HCT116 (cell line): ENCODE measurements around the gene NBL1. TPM values are rescaled to one million over a fixed set of nuclear protein-coding genes. Genes with fewer than 3 reads are reported as not detected.

Source experiments
- ATAC-seq: fragments of 200-7000 bp; cut with Tn5 transposase; 2 replicates; pipeline ENCODE4 v1.9.1; 2020; ENCODE audit warnings: mild to moderate bottlenecking, moderate library complexity
- BruUV-seq: library from RNA; stranded (reverse); fragments of 400-500 nt; replicated peaks from 2 replicates; lab custom pipeline; 2021; lab: Mats Ljungman, UMichigan
- CTCF ChIA-PET: fragments of 300-600 bp; sonication (Branson Sonifier 250); formaldehyde crosslinking; loops from one replicate; lab custom pipeline; 2021; ENCODE audit warnings: antibody characterized with exemption; lab: Charles Lee
- POLR2A ChIA-PET: fragments of 300-600, 350-600 bp; sonication (Branson Sonifier 250); formaldehyde crosslinking; loops from one replicate; lab custom pipeline; 2021; ENCODE audit warnings: antibody characterized with exemption; lab: Charles Lee
- RAD21 ChIA-PET, 2 experiments: fragments of 300-600 bp; sonication (Branson Sonifier 250); formaldehyde crosslinking; loops; one replicate each; lab custom pipeline; 2023; ENCODE audit warnings: low total read pairs in 2 of 2; ENCODE audit not compliant: uncharacterized antibody in 2 of 2, unreplicated experiment in 2 of 2, low non-redundant PET in 1 of 2; lab: Charles Lee
- DNase-seq: peaks from one replicate; pipeline ENCODE4 v3.0.0-alpha.2; 2010; ENCODE audit warnings: low read depth, low spot score
- H2AFZ ChIP-seq: fragments of 200-600 bp; shearing (Covaris generic), sonication (generic); 2 replicates; pipeline ENCODE4 v1.6.1; 2017; ENCODE audit warnings: low read depth, mixed run types, mixed read lengths, antibody characterized with exemption, low read length; ENCODE audit not compliant: poor library complexity, severe bottlenecking
- H3K27ac ChIP-seq: 2 replicates; pipeline ENCODE4 v1.5.1; 2012; ENCODE audit warnings: low read depth, low read length
- H3K27me3 ChIP-seq: fragments of 200-600 bp; sonication (generic); 2 replicates; pipeline ENCODE4 v1.6.1; 2016; ENCODE audit warnings: mixed run types, low read length, mixed read lengths; ENCODE audit not compliant: insufficient read depth
- H3K36me3 ChIP-seq, 2 experiments: fragments of 200-500 bp in 1 of 2; fragments of 200-600 bp in 1 of 2; sonication (Bioruptor generic) in 1 of 2; sonication (generic) in 1 of 2; 2 replicates each; pipeline versions ENCODE4 v1.5.1 to v1.6.1; 2014 to 2016; ENCODE audit warnings: low read length in 2 of 2, inconsistent platforms in 1 of 2, mixed read lengths in 1 of 2, mixed run types in 1 of 2; ENCODE audit not compliant: insufficient read depth in 2 of 2, control insufficient read depth in 1 of 2
- H3K4me1 ChIP-seq, 2 experiments: fragments of 200-600 bp in 1 of 2; sonication (generic) in 1 of 2; 2 replicates each; pipeline versions ENCODE4 v1.5.1 to v1.6.1; 2012 to 2017; ENCODE audit warnings: low read length in 2 of 2, inconsistent platforms in 1 of 2, mild to moderate bottlenecking in 1 of 2, mixed read lengths in 1 of 2, mixed run types in 1 of 2, moderate library complexity in 1 of 2; ENCODE audit not compliant: insufficient read depth in 2 of 2, control insufficient read depth in 1 of 2
- H3K4me2 ChIP-seq: fragments of 200-600 bp; sonication (generic); 2 replicates; pipeline ENCODE4 v1.6.1; 2017; ENCODE audit warnings: mixed run types, low read length, mixed read lengths
- H3K4me3 ChIP-seq, 2 experiments: fragments of 200-600 bp in 1 of 2; sonication (generic) in 1 of 2; replicated peaks in 1 of 2; 2 replicates each; pipeline ENCODE4 v1.5.1; 2011 to 2016; ENCODE audit warnings: low read length in 2 of 2, control low read depth in 1 of 2, low read depth in 1 of 2, mild to moderate bottlenecking in 1 of 2, mixed read lengths in 1 of 2, mixed run types in 1 of 2
- H3K79me2 ChIP-seq: fragments of 200-600 bp; sonication (generic); 2 replicates; pipeline ENCODE4 v1.6.1; 2017; ENCODE audit warnings: mild to moderate bottlenecking, mixed run types, low read length, moderate library complexity, mixed read lengths; ENCODE audit not compliant: insufficient read depth
- H3K9ac ChIP-seq: fragments of 200-600 bp; sonication (generic); 2 replicates; pipeline ENCODE4 v1.6.1; 2016; ENCODE audit warnings: low read length, mixed read lengths
- H3K9me2 ChIP-seq: fragments of 200-600 bp; sonication (generic), shearing (Covaris generic); 2 replicates; pipeline ENCODE4 v1.6.1; 2017; ENCODE audit warnings: mixed run types, mild to moderate bottlenecking, moderate library complexity; ENCODE audit not compliant: insufficient read depth
- H3K9me3 ChIP-seq, 2 experiments: fragments of 200-500 bp in 1 of 2; fragments of 200-600 bp in 1 of 2; sonication (Bioruptor generic) in 1 of 2; sonication (generic) in 1 of 2; 2 replicates each; pipeline ENCODE4 v1.6.1; 2014 to 2017; ENCODE audit warnings: low read length in 2 of 2, mixed read lengths in 2 of 2, inconsistent platforms in 1 of 2, low read depth in 1 of 2, mild to moderate bottlenecking in 1 of 2, mixed run types in 1 of 2, moderate library complexity in 1 of 2; ENCODE audit not compliant: control insufficient read depth in 1 of 2, insufficient read depth in 1 of 2
- H4K20me1 ChIP-seq: fragments of 200-600 bp; sonication (generic), shearing (Covaris generic); 2 replicates; pipeline ENCODE4 v1.6.1; 2017; ENCODE audit warnings: mixed run types, mild to moderate bottlenecking, moderate library complexity; ENCODE audit not compliant: insufficient read depth
- ATF3 ChIP-seq: IDR thresholded peaks from 2 replicates; pipeline ENCODE4 v1.6.1; 2012
- CEBPB ChIP-seq: IDR thresholded peaks from 2 replicates; pipeline ENCODE4 v1.6.1; 2012; ENCODE audit warnings: low read depth
- CTCF ChIP-seq, 3 experiments: fragments of 200-600 bp in 1 of 3; sonication (generic) in 1 of 3; IDR thresholded peaks in 2 of 3; conservative IDR thresholded peaks in 1 of 3; 2 replicates each; pipeline ENCODE4 v1.5.1; 2012 to 2017; ENCODE audit warnings: low read depth in 2 of 3, low read length in 2 of 3, antibody characterized with exemption in 1 of 3, borderline replicate concordance in 1 of 3, control low read depth in 1 of 3, mild to moderate bottlenecking in 1 of 3, mixed read lengths in 1 of 3, mixed run types in 1 of 3, moderate library complexity in 1 of 3; ENCODE audit not compliant: insufficient read depth in 1 of 3
- ELF1 ChIP-seq: IDR thresholded peaks from 2 replicates; pipeline ENCODE4 v1.6.1; 2012; ENCODE audit warnings: low read depth, borderline replicate concordance
- EZH2 ChIP-seq: fragments of 200-600 bp; sonication (generic); IDR thresholded peaks from 2 replicates; pipeline ENCODE4 v1.6.1; 2017; ENCODE audit warnings: antibody characterized with exemption, mixed run types
- JUND ChIP-seq: IDR thresholded peaks from 2 replicates; pipeline ENCODE4 v1.6.1; 2012
- MAX ChIP-seq: IDR thresholded peaks from 2 replicates; pipeline ENCODE4 v1.6.1; 2012
- POLR2A ChIP-seq: IDR thresholded peaks from 2 replicates; pipeline ENCODE4 v1.7.0; 2011; ENCODE audit warnings: borderline replicate concordance; ENCODE audit not compliant: insufficient read depth, insufficient read length; ENCODE audit errors: extremely low read depth
- SRF ChIP-seq: IDR thresholded peaks from 2 replicates; pipeline ENCODE4 v1.6.1; 2012; ENCODE audit warnings: low read depth
- intact Hi-C: fragments of 100-400 bp; cut with micrococcal nuclease; formaldehyde crosslinking; loops from 2 replicates; pipeline ENCODE4 v1.10.0; 2022
- total RNA-seq: library from RNA; stranded (reverse); gene quantifications from one replicate; pipeline ENCODE4 v1.2.1, GENCODE V29; 2021; ENCODE audit not compliant: unreplicated experiment

The NBL1 gene
- total RNA-seq, 1 experiment from 2014 or later: 75.4 TPM

GRCh38 chr1:19643121-19643520 is 990 bp upstream of the NBL1 start (continued):
- no peak for TF ChIP-seq CEBPB
- TF ChIP-seq ELF1: no peak

GRCh38 chr1:19644395-19644680 is 227 bp downstream of the NBL1 start:
- BruUV-seq: no TSS peak
- DNase-seq (no peak), ATAC-seq (peak; percentile 13)
- H3K4me3 ChIP-seq: peak overlapping the region; percentile 68 to 92
- no peaks in the 10 kb centered on the region for H3K36me3 ChIP-seq
- no peaks in the 10 kb centered on the region for H3K9me3 ChIP-seq
- ChIA-PET CTCF (interaction anchor here (2.6 kb wide), 1 partner anchor 10 kb away, joined by 17 read pairs; no protein-coding TSS in a partner anchor), RAD21 (no interaction called here), POLR2A (no interaction called here)
- no peaks in the 10 kb centered on the region for H3K27me3 ChIP-seq
- peak overlapping the region; percentile 82 for H3K27ac ChIP-seq
- peak overlapping the region; percentile 93 for H3K9ac ChIP-seq
- H3K79me2 ChIP-seq: peaks cover 46% of the 10 kb centered on the region
- peak overlapping the region; percentile 99 for H3K4me2 ChIP-seq
- TF ChIP-seq CTCF (IDR thresholded peaks at IDR 0.05 in 2 of 3, conservative IDR thresholded peaks at IDR 0.05 in 1 of 3; ENCODE audit: borderline replicate concordance in 1 of 3, insufficient read depth in 1 of 3, low read depth in 2 of 3, low read length in 2 of 3): no peak
- TF ChIP-seq MAX: 0 out of 2 replicates have a peak, but pooled peaks have one; percentile 1
- no peak for TF ChIP-seq SRF
- no peak for TF ChIP-seq EZH2
- no peak for TF ChIP-seq POLR2A
- TF ChIP-seq JUND: no peak
- TF ChIP-seq ATF3: no peak
- TF ChIP-seq ELF1: no peak
- no peaks in the 10 kb centered on the region for H3K9me2 ChIP-seq
- intact Hi-C loops: loop anchor here (5.0 kb wide), 2 partner anchors 47 to 157 kb away; partner anchors contain the start of gene CAPZB
- H4K20me1 ChIP-seq: no peaks in the 10 kb centered on the region
- peaks cover 49 to 71% of the 10 kb centered on the region in 2 experiments for H3K4me1 ChIP-seq
- H2AFZ ChIP-seq: no peak overlapping the region
